GM23248 (cell line): Measurements from ENCODE around the gene TNK1.

Experiments used
- EZH2 ChIP-seq: fragments of 200-600 bp; sonication (generic); IDR thresholded peaks from 2 replicates; pipeline ENCODE4 v1.6.1; 2018; ENCODE audit warnings: antibody characterized with exemption, mild to moderate bottlenecking; ENCODE audit not compliant: insufficient read depth, poor library complexity, severe bottlenecking
- EZH2phosphoT487 ChIP-seq: fragments of 200-600 bp; sonication (generic); IDR thresholded peaks from 2 replicates; pipeline ENCODE4 v1.6.1; 2018; ENCODE audit warnings: antibody characterized with exemption, moderate library complexity, mild to moderate bottlenecking, low read depth; ENCODE audit not compliant: insufficient read depth

- TF ChIP-seq EZH2, result no peak
- TF ChIP-seq EZH2phosphoT487, result no peak
Measured at GRCh38 chr17:7336240-7337175, 44.4 kb upstream of the TNK1 start, which contains the start of gene ACAP1.
